AG04450 (cell line): ENCODE measurements around the gene COLEC12. TPM values are rescaled to one million over a fixed set of nuclear protein-coding genes. Genes with fewer than 3 reads are reported as not detected.
A peak's percentile ranks its signal among the peaks of the same experiment; 100 is the strongest.

ENCODE experiments used
- CTCF ChIA-PET: fragments of 300-600, 350-600 bp; formaldehyde crosslinking; extraction: SDS; loops from one replicate; lab custom pipeline; 2022; ENCODE audit warnings: antibody characterized with exemption, inconsistent platforms; lab: Charles Lee
- POLR2A ChIA-PET: fragments of 350-600 bp; formaldehyde crosslinking; extraction: SDS; loops from one replicate; lab custom pipeline; 2021; ENCODE audit warnings: antibody characterized with exemption, inconsistent platforms; lab: Yijun Ruan, JAX
- DNase-seq: peaks from one replicate; pipeline ENCODE4 v3.0.0-alpha.2; 2011; ENCODE audit warnings: low read depth, low spot score
- H3K27ac ChIP-seq: one replicate; pipeline ENCODE4 v1.5.1; 2012; ENCODE audit warnings: low read depth, low read length, control low read depth
- H3K27me3 ChIP-seq: one replicate; pipeline ENCODE4 v1.6.0; 2012; ENCODE audit warnings: low read length; ENCODE audit not compliant: control insufficient read depth, insufficient read depth
- H3K4me3 ChIP-seq: 2 replicates; pipeline ENCODE4 v1.5.1; 2011; ENCODE audit warnings: mild to moderate bottlenecking, low read depth, low read length, control low read depth
- H3K9me3 ChIP-seq: 2 replicates; pipeline ENCODE4 v1.5.1; 2012; ENCODE audit warnings: low read length; ENCODE audit not compliant: control insufficient read depth, insufficient read depth
- CTCF ChIP-seq: IDR thresholded peaks from 2 replicates; pipeline ENCODE4 v1.5.1; 2011; ENCODE audit warnings: low read depth, low read length, control low read depth, inconsistent platforms
- polyA plus RNA-seq: library from polyadenylated mRNA; depleted of rRNA; stranded (reverse); fragments of >200 nt; gene quantifications from 2 replicates; pipeline ENCODE4 v1.2.3, GENCODE V29; 2011

Gene COLEC12
- polyA plus RNA-seq, 1 experiment, result 10.9 TPM

- H3K27me3 ChIP-seq, result no peaks in the 10 kb centered on the region
- ChIA-PET POLR2A (interaction anchor here (0.9 to 1.4 kb wide), 4 partner anchors 10 to 33 kb away, joined by 3 to 4 read pairs (median 4); no protein-coding TSS in a partner anchor), CTCF (interaction anchor here (0.6 kb wide), 1 partner anchor 8 kb away, joined by 3 read pairs; no protein-coding TSS in a partner anchor)
- H3K9me3 ChIP-seq, result no peaks in the 10 kb centered on the region
- no peak overlapping the region for H3K27ac ChIP-seq
- H3K4me3 ChIP-seq, result no peak overlapping the region
- no peak for DNase-seq
- no peak for TF ChIP-seq CTCF
Measured at GRCh38 chr18:489244-490023, 11.1 kb downstream of the COLEC12 start.

GRCh38 chr18:486929-487740 is 13.4 kb downstream of the COLEC12 start:
- Histone ChIP-seq H3K9me3 (no peaks in the 10 kb centered on the region), H3K27me3 (no peaks in the 10 kb centered on the region), H3K27ac (no peak overlapping the region), H3K4me3 (no peak overlapping the region)
- POLR2A ChIA-PET, result no interaction called here
- CTCF ChIA-PET, result no interaction called here
- no peak for TF ChIP-seq CTCF
- no peak for DNase-seq

GRCh38 chr18:484749-485464 is 15.6 kb downstream of the COLEC12 start:
- Histone ChIP-seq H3K27me3 (no peaks in the 10 kb centered on the region), H3K4me3 (no peak overlapping the region), H3K9me3 (no peaks in the 10 kb centered on the region), H3K27ac (no peak overlapping the region)
- no peak for TF ChIP-seq CTCF
- CTCF ChIA-PET, result interaction anchor here (0.9 kb wide), 2 partner anchors 10 to 346 kb away, joined by 3 read pairs; no protein-coding TSS in a partner anchor
- POLR2A ChIA-PET, result no interaction called here
- no peak for DNase-seq

GRCh38 chr18:478681-479080 is 21.8 kb downstream of the COLEC12 start:
- H3K9me3 ChIP-seq, result no peaks in the 10 kb centered on the region
- no peaks in the 10 kb centered on the region for H3K27me3 ChIP-seq
- no peak for DNase-seq
- CTCF ChIA-PET, result no interaction called here
- POLR2A ChIA-PET, result interaction anchor here (0.7 to 1.2 kb wide), 4 partner anchors 11 to 119 kb away, joined by 3 to 6 read pairs (median 4); no protein-coding TSS in a partner anchor
- H3K4me3 ChIP-seq, result no peak overlapping the region
- no peak for TF ChIP-seq CTCF
- H3K27ac ChIP-seq, result peak overlapping the region; percentile 62
